IMR-90 (cell line): ENCODE measurements around the gene CFAP52. TPM values are rescaled to one million over a fixed set of nuclear protein-coding genes. Genes with fewer than 3 reads are reported as not detected.

Source experiments
- ATAC-seq: fragments of 200-7000 bp; cut with Tn5 transposase; 2 replicates; pipeline ENCODE4 v1.9.1; 2020; ENCODE audit warnings: low read depth, mild to moderate bottlenecking, moderate library complexity
- BruUV-seq: library from RNA; stranded (reverse); fragments of 400-500 nt; replicated peaks from 2 replicates; lab custom pipeline; 2021; lab: Mats Ljungman, UMichigan
- CTCF ChIA-PET: fragments of 300-600 bp; formaldehyde crosslinking; extraction: SDS; loops from one replicate; lab custom pipeline; 2021; ENCODE audit warnings: antibody characterized with exemption; lab: Yijun Ruan, JAX
- POLR2A ChIA-PET: fragments of 300-600 bp; sonication (Branson Sonifier 250); formaldehyde crosslinking; loops from one replicate; lab custom pipeline; 2022; ENCODE audit warnings: antibody characterized with exemption; ENCODE audit not compliant: unreplicated experiment; lab: Charles Lee
- DNase-seq: peaks from one replicate; pipeline ENCODE4 v3.0.0; 2013
- H2AFZ ChIP-seq: replicated peaks from 2 replicates; pipeline ENCODE3; 2013; ENCODE audit warnings: low read length, mild to moderate bottlenecking; ENCODE audit not compliant: poor library complexity
- H2AK5ac ChIP-seq: 2 replicates; pipeline ENCODE4 v1.6.1; 2013; ENCODE audit warnings: low read depth, low read length, inconsistent platforms
- H2AK9ac ChIP-seq: replicated peaks from 2 replicates; pipeline ENCODE3; 2013; ENCODE audit warnings: mild to moderate bottlenecking, low read depth, low read length, moderate library complexity; ENCODE audit not compliant: poor library complexity
- H2BK120ac ChIP-seq: 2 replicates; pipeline ENCODE4 v1.6.1; 2013; ENCODE audit warnings: low read depth, low read length, inconsistent platforms
- H2BK15ac ChIP-seq: 3 replicates; pipeline ENCODE4 v1.6.1; 2013; ENCODE audit warnings: low read depth, low read length, inconsistent platforms
- H2BK20ac ChIP-seq: 2 replicates; pipeline ENCODE4 v1.6.1; 2013; ENCODE audit warnings: low read depth, mild to moderate bottlenecking, inconsistent platforms, low read length, moderate library complexity
- H2BK5ac ChIP-seq: 2 replicates; pipeline ENCODE4 v1.6.1; 2013; ENCODE audit warnings: mild to moderate bottlenecking, low read depth, low read length, inconsistent platforms; ENCODE audit not compliant: poor library complexity, severe bottlenecking
- H3K14ac ChIP-seq: replicated peaks from 2 replicates; pipeline ENCODE4 v1.6.1; 2013; ENCODE audit warnings: low read depth, low read length, inconsistent platforms
- H3K18ac ChIP-seq: 2 replicates; pipeline ENCODE4 v1.6.1; 2013; ENCODE audit warnings: low read depth, low read length, control low read depth
- H3K23ac ChIP-seq: 2 replicates; pipeline ENCODE4 v1.6.1; 2013; ENCODE audit warnings: low read depth, low read length, inconsistent platforms
- H3K27ac ChIP-seq: 2 replicates; pipeline ENCODE4 v1.5.1; 2013; ENCODE audit warnings: mild to moderate bottlenecking, control low read depth, low read length; ENCODE audit not compliant: insufficient read depth
- H3K27me3 ChIP-seq: 2 replicates; pipeline ENCODE4 v1.6.1; 2013; ENCODE audit warnings: low read length; ENCODE audit not compliant: control insufficient read depth, insufficient read depth
- H3K36me3 ChIP-seq: 2 replicates; pipeline ENCODE4 v1.6.1; 2013; ENCODE audit warnings: low read length, mixed read lengths; ENCODE audit not compliant: control insufficient read depth, insufficient read depth
- H3K4ac ChIP-seq: 2 replicates; pipeline ENCODE4 v1.6.1; 2013; ENCODE audit warnings: low read depth, low read length, inconsistent platforms
- H3K4me1 ChIP-seq: 2 replicates; pipeline ENCODE4 v1.6.1; 2013; ENCODE audit warnings: low read length, mixed read lengths; ENCODE audit not compliant: control insufficient read depth, insufficient read depth
- H3K4me2 ChIP-seq: 2 replicates; pipeline ENCODE4 v1.6.1; 2013; ENCODE audit warnings: low read depth, mild to moderate bottlenecking, control low read depth, low read length, moderate library complexity
- H3K4me3 ChIP-seq: 2 replicates; pipeline ENCODE4 v1.5.1; 2013; ENCODE audit warnings: low read depth, mild to moderate bottlenecking, control low read depth, low read length, moderate library complexity; ENCODE audit not compliant: insufficient read depth
- H3K56ac ChIP-seq: 2 replicates; pipeline ENCODE4 v1.6.1; 2013; ENCODE audit warnings: low read length, inconsistent platforms; ENCODE audit not compliant: insufficient read depth; ENCODE audit errors: extremely low read depth
- H3K79me1 ChIP-seq, 2 experiments: 2 replicates each; pipeline ENCODE4 v1.6.1; 2013; ENCODE audit warnings: low read length in 2 of 2, inconsistent platforms in 1 of 2, low read depth in 1 of 2
- H3K9ac ChIP-seq: 2 replicates; pipeline ENCODE4 v1.6.1; 2013; ENCODE audit warnings: low read depth, low read length, control low read depth
- H3K9me1 ChIP-seq: 2 replicates; pipeline ENCODE4 v1.6.1; 2013; ENCODE audit warnings: low read length, inconsistent platforms; ENCODE audit not compliant: insufficient read depth
- H3K9me3 ChIP-seq: 2 replicates; pipeline ENCODE4 v1.6.1; 2013; ENCODE audit warnings: low read length; ENCODE audit not compliant: control insufficient read depth, insufficient read depth
- H4K20me1 ChIP-seq: 2 replicates; pipeline ENCODE4 v1.6.1; 2013; ENCODE audit warnings: low read length, inconsistent platforms; ENCODE audit not compliant: insufficient read depth
- H4K5ac ChIP-seq: 2 replicates; pipeline ENCODE4 v1.6.1; 2013; ENCODE audit warnings: mild to moderate bottlenecking, low read depth, low read length, control low read depth
- H4K8ac ChIP-seq, 2 experiments: 2 replicates each; pipeline ENCODE4 v1.6.1; 2013; ENCODE audit warnings: low read depth in 2 of 2, low read length in 2 of 2, control low read depth in 1 of 2, inconsistent platforms in 1 of 2
- H4K91ac ChIP-seq: 2 replicates; pipeline ENCODE4 v1.6.1; 2013; ENCODE audit warnings: low read depth, low read length, inconsistent platforms; ENCODE audit not compliant: insufficient read depth
- CEBPB ChIP-seq: IDR thresholded peaks from 2 replicates; pipeline ENCODE4 v1.6.1; 2012; ENCODE audit warnings: low read depth, low read length, improper control_type of control experiment
- FOS ChIP-seq: fragments of 150-350 bp; IDR thresholded peaks from 2 replicates; pipeline ENCODE4 v1.6.1; 2016; ENCODE audit warnings: low read depth, low read length
- MAFK ChIP-seq: IDR thresholded peaks from 2 replicates; pipeline ENCODE4 v1.6.1; 2012; ENCODE audit warnings: low read depth, low read length, improper control_type of control experiment
- MAZ ChIP-seq: IDR thresholded peaks from 2 replicates; pipeline ENCODE4 v1.6.1; 2012; ENCODE audit warnings: low read depth, mild to moderate bottlenecking, low read length, improper control_type of control experiment, moderate library complexity, borderline replicate concordance
- MXI1 ChIP-seq: IDR thresholded peaks from 2 replicates; pipeline ENCODE4 v1.6.1; 2012; ENCODE audit warnings: low read depth, mild to moderate bottlenecking, low read length, moderate library complexity, borderline replicate concordance
- POLR2A ChIP-seq: IDR thresholded peaks from 2 replicates; pipeline ENCODE4 v1.6.1; 2012; ENCODE audit warnings: mild to moderate bottlenecking, low read depth, low read length
- RCOR1 ChIP-seq: IDR thresholded peaks from 2 replicates; pipeline ENCODE4 v1.6.1; 2012; ENCODE audit warnings: mild to moderate bottlenecking, low read length, improper control_type of control experiment; ENCODE audit not compliant: insufficient replicate concordance
- SMC3 ChIP-seq: fragments of 150-350 bp; IDR thresholded peaks from 2 replicates; pipeline ENCODE4 v1.6.1; 2016; ENCODE audit warnings: low read depth, mild to moderate bottlenecking, antibody characterized with exemption, low read length, moderate library complexity
- WGBS, 2 experiments: methylation state at CpG; one replicate each; pipeline versions ENCODE4 v1.1.5 to v1.1.7; 2013; ENCODE audit warnings: missing lambda C conversion rate in 2 of 2; ENCODE audit not compliant: insufficient read length in 1 of 2; ENCODE audit errors: extremely low coverage in 2 of 2; 5-methylcytosine and 5-hydroxymethylcytosine counted together
- dilution Hi-C: fragments of 300-500 bp; cut with HindIII; formaldehyde crosslinking; loops from one replicate; pipeline ENCODE4 v1.14.3; 2018; ENCODE audit warnings: low sequenced_read_pairs; ENCODE audit not compliant: unreplicated experiment
- in situ Hi-C: fragments of 300-500 bp; cut with MboI; formaldehyde crosslinking; loops from 3 replicates; pipeline ENCODE4 v1.14.3; 2019; ENCODE audit warnings: low sequenced_read_pairs, inconsistent platforms, mixed read lengths
- intact Hi-C: fragments of 100-400 bp; cut with micrococcal nuclease; formaldehyde crosslinking; loops from 2 replicates; pipeline ENCODE4 v1.10.0; 2022
- polyA plus RNA-seq, 3 experiments: library from polyadenylated mRNA; depleted of rRNA; stranded (reverse); fragments of >200 nt; gene quantifications; 2 replicates each; pipeline ENCODE4 v1.2.3, GENCODE V29; 2012; ENCODE audit warnings: low replicate concordance in 1 of 3
- total RNA-seq: library from RNA; depleted of rRNA; stranded (reverse); fragments of >200 nt; gene quantifications from 2 replicates; pipeline ENCODE4 v1.2.3, GENCODE V29; 2012
- TF ChIP-seq, protein P1 (sequence below): conservative IDR thresholded peaks from 2 replicates; pipeline ENCODE4 v1.5.1; 2012; ENCODE audit warnings: mild to moderate bottlenecking, low read depth, low read length, improper control_type of control experiment
- TF ChIP-seq, protein P2 (sequence below): fragments of 150-350 bp; IDR thresholded peaks from 2 replicates; pipeline ENCODE4 v1.6.1; 2016; ENCODE audit warnings: low read depth, mild to moderate bottlenecking, low read length, moderate library complexity, borderline replicate concordance

CFAP52 gene
- total and polyA plus RNA-seq, 2 of the 4 experiments (the other 2 are of a cell fraction), result 0.22 TPM; not detected in 1

DNA sequence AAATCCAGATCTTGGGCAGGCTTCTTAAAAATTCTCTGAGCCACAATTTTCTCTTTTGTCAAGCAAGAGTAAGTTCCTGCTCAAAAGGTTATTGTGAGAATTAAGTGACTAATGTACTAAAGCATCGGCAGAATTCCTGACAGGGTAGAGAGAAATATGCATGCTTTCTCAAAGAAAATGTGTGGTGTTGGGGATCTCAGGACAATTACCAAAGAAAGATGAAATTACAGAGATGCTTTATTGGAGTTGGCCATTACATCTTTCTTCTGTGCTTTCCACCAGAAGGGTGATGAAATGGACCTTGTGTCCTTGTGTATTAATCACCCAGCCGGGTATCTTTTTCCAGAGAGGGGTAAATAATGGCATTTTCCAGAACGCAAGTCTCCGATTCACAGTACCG lies 67.2 kb downstream of the CFAP52 start:
- Histone ChIP-seq H3K9ac (no peak overlapping the region), H3K27ac (no peak overlapping the region), H3K27me3 (peaks cover 10% of the 10 kb centered on the region; the same call in 1 of the 2 replicates), H4K91ac (no peak overlapping the region), H2BK5ac (no peak overlapping the region), H2AFZ (no peak overlapping the region), H4K8ac (no peak overlapping the region), H4K20me1 (no peaks in the 10 kb centered on the region), H3K9me3 (0 out of 2 replicates have a peak, but pooled peaks cover under 1% of the 10 kb centered on the region), H2AK9ac (no peak overlapping the region), H3K79me1 (no peaks in the 10 kb centered on the region), H3K14ac (no peak overlapping the region), H3K4me2 (no peak overlapping the region), H3K4me1 (no peaks in the 10 kb centered on the region), H4K5ac (no peak overlapping the region), H3K4me3 (no peak overlapping the region), H3K23ac (no peak overlapping the region), H2BK15ac (no peak overlapping the region), H2BK20ac (no peak overlapping the region), H3K9me1 (no peaks in the 10 kb centered on the region), H3K4ac (no peak overlapping the region), H3K36me3 (no peaks in the 10 kb centered on the region), H3K56ac (no peak overlapping the region), H3K18ac (no peak overlapping the region), H2AK5ac (no peak overlapping the region), H2BK120ac (no peak overlapping the region)
- POLR2A ChIA-PET, result no interaction called here
- dilution Hi-C loops, result no loop called here
- 100% methylated on average over 2 of the region's 5 CpGs; no CpG with 5 or more reads in 1 of the 2 experiments for WGBS, 2 experiments
- DNase-seq (no peak), ATAC-seq (no peak)
- intact Hi-C loops, result no loop called here
- CTCF ChIA-PET, result no interaction called here
- BruUV-seq, result no TSS peak
- TF ChIP-seq POLR2A, result no peak
- no peak for TF ChIP-seq SMC3
- TF ChIP-seq, protein P1, sequence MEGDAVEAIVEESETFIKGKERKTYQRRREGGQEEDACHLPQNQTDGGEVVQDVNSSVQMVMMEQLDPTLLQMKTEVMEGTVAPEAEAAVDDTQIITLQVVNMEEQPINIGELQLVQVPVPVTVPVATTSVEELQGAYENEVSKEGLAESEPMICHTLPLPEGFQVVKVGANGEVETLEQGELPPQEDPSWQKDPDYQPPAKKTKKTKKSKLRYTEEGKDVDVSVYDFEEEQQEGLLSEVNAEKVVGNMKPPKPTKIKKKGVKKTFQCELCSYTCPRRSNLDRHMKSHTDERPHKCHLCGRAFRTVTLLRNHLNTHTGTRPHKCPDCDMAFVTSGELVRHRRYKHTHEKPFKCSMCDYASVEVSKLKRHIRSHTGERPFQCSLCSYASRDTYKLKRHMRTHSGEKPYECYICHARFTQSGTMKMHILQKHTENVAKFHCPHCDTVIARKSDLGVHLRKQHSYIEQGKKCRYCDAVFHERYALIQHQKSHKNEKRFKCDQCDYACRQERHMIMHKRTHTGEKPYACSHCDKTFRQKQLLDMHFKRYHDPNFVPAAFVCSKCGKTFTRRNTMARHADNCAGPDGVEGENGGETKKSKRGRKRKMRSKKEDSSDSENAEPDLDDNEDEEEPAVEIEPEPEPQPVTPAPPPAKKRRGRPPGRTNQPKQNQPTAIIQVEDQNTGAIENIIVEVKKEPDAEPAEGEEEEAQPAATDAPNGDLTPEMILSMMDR, result no peak
- TF ChIP-seq MAZ, result no peak
- no peak for TF ChIP-seq CEBPB
- TF ChIP-seq RCOR1, result no peak
- no peak for TF ChIP-seq MXI1
- TF ChIP-seq, protein P2, sequence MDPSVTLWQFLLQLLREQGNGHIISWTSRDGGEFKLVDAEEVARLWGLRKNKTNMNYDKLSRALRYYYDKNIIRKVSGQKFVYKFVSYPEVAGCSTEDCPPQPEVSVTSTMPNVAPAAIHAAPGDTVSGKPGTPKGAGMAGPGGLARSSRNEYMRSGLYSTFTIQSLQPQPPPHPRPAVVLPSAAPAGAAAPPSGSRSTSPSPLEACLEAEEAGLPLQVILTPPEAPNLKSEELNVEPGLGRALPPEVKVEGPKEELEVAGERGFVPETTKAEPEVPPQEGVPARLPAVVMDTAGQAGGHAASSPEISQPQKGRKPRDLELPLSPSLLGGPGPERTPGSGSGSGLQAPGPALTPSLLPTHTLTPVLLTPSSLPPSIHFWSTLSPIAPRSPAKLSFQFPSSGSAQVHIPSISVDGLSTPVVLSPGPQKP, result no peak
- TF ChIP-seq MAFK, result no peak
- TF ChIP-seq FOS, result no peak
- in situ Hi-C loops, result no loop called here
